Hepatocyte (in vitro differentiated cells): ENCODE results near the gene ZKSCAN3. TPM values are rescaled to one million over a fixed set of nuclear protein-coding genes. Genes with fewer than 3 reads are reported as not detected.
"Not testable (repeated sequence)": the region's sequence is repeated elsewhere in the genome, so short reads cannot be mapped to it uniquely, and the experiment has no call there.

Experiments used
- DNase-seq: peaks from one replicate; pipeline ENCODE4 v3.0.0-alpha.2; 2016; ENCODE audit warnings: low spot score
- H2AFZ ChIP-seq: fragments of 200-600 bp; sonication (generic); 2 replicates; pipeline ENCODE4 v1.6.0; 2016; ENCODE audit warnings: antibody characterized with exemption, mild to moderate bottlenecking
- H3K27ac ChIP-seq: fragments of 200-600 bp; sonication (generic); 2 replicates; pipeline ENCODE4 v1.5.1; 2016; ENCODE audit warnings: mild to moderate bottlenecking
- H3K27me3 ChIP-seq: fragments of 200-600 bp; sonication (generic); 2 replicates; pipeline ENCODE4 v1.6.1; 2016
- H3K36me3 ChIP-seq: fragments of 200-600 bp; sonication (generic); replicated peaks from 2 replicates; pipeline ENCODE4 v1.5.1; 2016; ENCODE audit warnings: low read depth; ENCODE audit not compliant: insufficient read depth
- H3K4me1 ChIP-seq: fragments of 200-600 bp; sonication (generic); 2 replicates; pipeline ENCODE4 v1.5.1; 2016; ENCODE audit warnings: mild to moderate bottlenecking, moderate library complexity; ENCODE audit not compliant: insufficient read depth
- H3K4me2 ChIP-seq: fragments of 200-600 bp; sonication (generic); 2 replicates; pipeline ENCODE4 v1.6.0; 2016
- H3K4me3 ChIP-seq: fragments of 200-600 bp; sonication (generic); 2 replicates; pipeline ENCODE4 v1.5.1; 2016; ENCODE audit warnings: mild to moderate bottlenecking
- H3K79me2 ChIP-seq: fragments of 200-600 bp; sonication (generic); 2 replicates; pipeline ENCODE4 v1.6.0; 2017; ENCODE audit warnings: mild to moderate bottlenecking
- H3K9me2 ChIP-seq: fragments of 200-600 bp; sonication (generic); replicated peaks from 2 replicates; pipeline ENCODE4 v1.6.0; 2017; ENCODE audit warnings: mild to moderate bottlenecking; ENCODE audit not compliant: insufficient read depth
- H3K9me3 ChIP-seq: fragments of 200-600 bp; sonication (generic); 2 replicates; pipeline ENCODE4 v1.5.1; 2016; ENCODE audit warnings: low read depth, mild to moderate bottlenecking
- H4K20me1 ChIP-seq: fragments of 200-600 bp; sonication (generic); 2 replicates; pipeline ENCODE4 v1.6.0; 2016; ENCODE audit warnings: mild to moderate bottlenecking; ENCODE audit not compliant: insufficient read depth, poor library complexity, severe bottlenecking
- CTCF ChIP-seq: fragments of 200-600 bp; sonication (generic); IDR thresholded peaks from 2 replicates; pipeline ENCODE4 v1.5.1; 2016; ENCODE audit warnings: antibody characterized with exemption, mild to moderate bottlenecking; ENCODE audit not compliant: poor library complexity
- EZH2 ChIP-seq: fragments of 200-600 bp; sonication (generic); IDR thresholded peaks from 2 replicates; pipeline ENCODE4 v1.6.1; 2016; ENCODE audit warnings: antibody characterized with exemption, mild to moderate bottlenecking, borderline replicate concordance
- EZH2phosphoT487 ChIP-seq: fragments of 200-600 bp; sonication (generic); IDR thresholded peaks from one replicate; pipeline ENCODE4 v1.6.1; 2018; ENCODE audit warnings: antibody characterized with exemption, mild to moderate bottlenecking, low read depth, moderate library complexity; ENCODE audit not compliant: unreplicated experiment, severe bottlenecking
- WGBS: methylation state at CpG from one replicate; pipeline ENCODE4 v1.1.6; 2016; ENCODE audit warnings: low lambda C conversion rate; ENCODE audit errors: missing lambda C conversion rate; 5-methylcytosine and 5-hydroxymethylcytosine counted together
- polyA plus RNA-seq: library from polyadenylated mRNA; unstranded; fragments of >200 nt; fragmentation: Nextera tagmentation; extraction: Ambion mirVana; gene quantifications from 2 replicates; pipeline ENCODE4 v1.2.1, GENCODE V29; 2016
- total RNA-seq: library from RNA; depleted of rRNA; stranded (reverse); fragments of >200 nt; gene quantifications from 2 replicates; pipeline ENCODE4 v1.2.3, GENCODE V29; 2014

ZKSCAN3 gene
- total and polyA plus RNA-seq, 2 experiments from 2014 or later: 1.9 to 6.8 TPM

GRCh38 chr6:28400122-28400451 is 50.3 kb downstream of the ZKSCAN3 start:
- 31% methylated on average over 8 of the region's 8 CpGs for WGBS
- H3K4me3 ChIP-seq: peak overlapping the region; percentile 70
- H3K9me3 ChIP-seq: no peaks in the 10 kb centered on the region
- peaks cover 40% of the 10 kb centered on the region for H3K79me2 ChIP-seq
- H2AFZ ChIP-seq: peak overlapping the region; percentile 97
- no peaks in the 10 kb centered on the region for H3K27me3 ChIP-seq
- no peaks in the 10 kb centered on the region for H3K36me3 ChIP-seq
- no peak for TF ChIP-seq EZH2phosphoT487
- peaks cover 28% of the 10 kb centered on the region for H3K4me1 ChIP-seq
- peak overlapping the region; percentile 90 for H3K27ac ChIP-seq
- H4K20me1 ChIP-seq: peaks cover 3% of the 10 kb centered on the region
- H3K4me2 ChIP-seq: peak overlapping the region; percentile 88
- no peaks in the 10 kb centered on the region for H3K9me2 ChIP-seq
- no peak for DNase-seq

- no peaks in the 10 kb centered on the region for H3K27me3 ChIP-seq
- no peaks in the 10 kb centered on the region for H3K9me3 ChIP-seq
- no peak overlapping the region for H3K27ac ChIP-seq
- no peaks in the 10 kb centered on the region for H3K36me3 ChIP-seq
- DNase-seq: no peak
- H3K4me3 ChIP-seq: no peak overlapping the region
- 88% methylated on average over 1 of the region's 1 CpG for WGBS
- H3K4me2 ChIP-seq: no peak overlapping the region
- no peak for TF ChIP-seq CTCF
- TF ChIP-seq EZH2: no peak
- TF ChIP-seq EZH2phosphoT487: no peak
- H3K79me2 ChIP-seq: peaks cover 29% of the 10 kb centered on the region
- H2AFZ ChIP-seq: no peak overlapping the region
- H4K20me1 ChIP-seq: peaks cover 3% of the 10 kb centered on the region
- no peaks in the 10 kb centered on the region for H3K9me2 ChIP-seq
- peaks cover 26% of the 10 kb centered on the region for H3K4me1 ChIP-seq
Observed at GRCh38 chr6:28401172-28401571, 51.4 kb downstream of the ZKSCAN3 start.

GRCh38 chr6:28402197-28402596 is 52.5 kb downstream of the ZKSCAN3 start:
- 77% methylated on average over 2 of the region's 2 CpGs for WGBS
- no peak for TF ChIP-seq EZH2phosphoT487
- TF ChIP-seq EZH2: no peak
- no peak for TF ChIP-seq CTCF

GRCh38 chr6:28403923-28404322 is 54.2 kb downstream of the ZKSCAN3 start:
- WGBS: 97% methylated on average over 5 of the region's 5 CpGs
- not testable (repeated sequence) for H3K79me2 ChIP-seq, H3K4me3 ChIP-seq, H3K36me3 ChIP-seq, H3K9me3 ChIP-seq, H4K20me1 ChIP-seq, H3K9me2 ChIP-seq, DNase-seq, H3K27me3 ChIP-seq, H3K27ac ChIP-seq, H2AFZ ChIP-seq, H3K4me1 ChIP-seq, H3K4me2 ChIP-seq

More at GRCh38 chr6:28402197-28402596, 52.5 kb downstream of the ZKSCAN3 start:
- H3K27ac ChIP-seq: no peak overlapping the region
- H4K20me1 ChIP-seq: peaks cover 3% of the 10 kb centered on the region
- peaks cover 15% of the 10 kb centered on the region for H3K4me1 ChIP-seq
- no peak overlapping the region for H2AFZ ChIP-seq
- no peak overlapping the region for H3K4me2 ChIP-seq
- H3K79me2 ChIP-seq: peaks cover 19% of the 10 kb centered on the region
- H3K9me3 ChIP-seq: no peaks in the 10 kb centered on the region
- no peak overlapping the region for H3K4me3 ChIP-seq
- no peaks in the 10 kb centered on the region for H3K36me3 ChIP-seq
- H3K27me3 ChIP-seq: no peaks in the 10 kb centered on the region
- no peak for DNase-seq
- no peaks in the 10 kb centered on the region for H3K9me2 ChIP-seq

GRCh38 chr6:28407401-28407800 is 57.7 kb downstream of the ZKSCAN3 start:
- H3K36me3 ChIP-seq: no peaks in the 10 kb centered on the region
- no peaks in the 10 kb centered on the region for H3K79me2 ChIP-seq
- 79% methylated on average over 2 of the region's 2 CpGs for WGBS
- H3K27ac ChIP-seq: no peak overlapping the region
- H3K4me3 ChIP-seq: no peak overlapping the region
- no peak for TF ChIP-seq EZH2
- TF ChIP-seq CTCF: no peak
- TF ChIP-seq EZH2phosphoT487: no peak
- no peak overlapping the region for H3K4me2 ChIP-seq
- H3K27me3 ChIP-seq: no peaks in the 10 kb centered on the region
- no peaks in the 10 kb centered on the region for H3K4me1 ChIP-seq
- H3K9me3 ChIP-seq: no peaks in the 10 kb centered on the region
- H2AFZ ChIP-seq: no peak overlapping the region
- no peaks in the 10 kb centered on the region for H3K9me2 ChIP-seq
- DNase-seq: no peak
- H4K20me1 ChIP-seq: no peaks in the 10 kb centered on the region
